Naive thymus-derived CD8-positive, alpha-beta T cell (primary cell): ENCODE measurements around the gene YWHAG. TPM values are rescaled to one million over a fixed set of nuclear protein-coding genes. Genes with fewer than 3 reads are reported as not detected.
"Not testable (repeated sequence)": the region's sequence is repeated elsewhere in the genome, so short reads cannot be mapped to it uniquely, and the experiment has no call there.

Experiments
- ATAC-seq, 2 donors: fragments of 150-1000 bp; cut with Tn5 transposase in 1 of 2; sonication (Bioruptor Pico), chemical (Tn5 transposase) in 1 of 2; 1 replicate in 1 of 2; 2 replicates in 1 of 2; pipeline ENCODE4 v1.10.0; 2021; ENCODE audit warnings: mild to moderate bottlenecking in 2 of 2, moderate library complexity in 2 of 2
- POLR2A ChIA-PET: fragments of 350-600 bp; sonication (Branson Sonifier 250); formaldehyde crosslinking; loops from one replicate; lab custom pipeline; 2021; ENCODE audit warnings: antibody characterized with exemption; lab: Charles Lee
- DNase-seq, 10 donors: peaks; one replicate each; pipeline versions ENCODE4 v3.0.0 to v3.0.0-alpha.2; 2020 to 2022
- H3K27ac Mint-ChIP-seq, 10 donors: one replicate each; pipeline ENCODE4 v1.8.0; 2020 to 2022; ENCODE audit warnings: mild to moderate bottlenecking in 10 of 10, mixed read lengths in 10 of 10, moderate library complexity in 4 of 10, inconsistent platforms in 1 of 10
- H3K27me3 Mint-ChIP-seq, 5 donors: one replicate each; pipeline ENCODE4 v1.8.0; 2021 to 2022; ENCODE audit warnings: mixed read lengths in 5 of 5
- H3K36me3 Mint-ChIP-seq, 3 donors: one replicate each; pipeline ENCODE4 v1.8.0; 2020 to 2022; ENCODE audit warnings: mixed read lengths in 3 of 3, mild to moderate bottlenecking in 2 of 3, inconsistent platforms in 1 of 3
- H3K4me1 Mint-ChIP-seq, 4 donors: one replicate each; pipeline ENCODE4 v1.8.0; 2021 to 2022; ENCODE audit warnings: mixed read lengths in 4 of 4
- H3K4me3 Mint-ChIP-seq, 10 donors: one replicate each; pipeline ENCODE4 v1.8.0; 2020 to 2022; ENCODE audit warnings: mild to moderate bottlenecking in 10 of 10, mixed read lengths in 10 of 10, moderate library complexity in 6 of 10, inconsistent platforms in 1 of 10
- H3K9me3 Mint-ChIP-seq, 9 donors: one replicate each; pipeline ENCODE4 v1.8.0; 2020 to 2022; ENCODE audit warnings: mixed read lengths in 9 of 9, mild to moderate bottlenecking in 3 of 9, inconsistent platforms in 1 of 9, moderate library complexity in 1 of 9
- polyA plus RNA-seq, 3 donors: library from polyadenylated mRNA; unstranded; fragments of 300-500 nt; fragmentation: Illumina TruSeq; gene quantifications; one replicate each; pipeline ENCODE4 v1.2.3, GENCODE V29; 2021
- total RNA-seq, 8 experiments: library from RNA in 2 of 8; stranded (reverse) in 2 of 8; gene quantifications; one replicate each; pipeline ENCODE4 v1.2.3 and lab custom pipeline; 2021 to 2026

Gene YWHAG
- total and polyA plus RNA-seq, 5 experiments from 2014 or later, result 1.4 to 38.2 (median 1.9) TPM

- H3K27ac Mint-ChIP-seq, result peak overlapping the region in 3 of 10 donors; percentile 41 to 55 (median 43)
- no peaks in the 10 kb centered on the region for H3K9me3 Mint-ChIP-seq
- DNase-seq (no peak), ATAC-seq (no peak)
- no peak overlapping the region for H3K4me3 Mint-ChIP-seq
- peaks cover 0 to 2% (median 0%) of the 10 kb centered on the region in 4 donors for H3K4me1 Mint-ChIP-seq
- peaks cover 0 to 22% (median 9%) of the 10 kb centered on the region in 5 donors for H3K27me3 Mint-ChIP-seq
- POLR2A ChIA-PET, result interaction anchor here (0.6 kb wide), 1 partner anchor 8 kb away, joined by 4 read pairs; no protein-coding TSS in a partner anchor
- H3K36me3 Mint-ChIP-seq, result no peaks in the 10 kb centered on the region
Observed at GRCh38 chr7:76372984-76373833, 14.4 kb upstream of the YWHAG start.

GRCh38 chr7:76371396-76371795, 12.6 kb upstream of the YWHAG start:
- ATAC-seq (no peak), DNase-seq (peak in 1 of 10 donors; percentile 35)
- peaks cover 0 to 2% (median 0%) of the 10 kb centered on the region in 4 donors for H3K4me1 Mint-ChIP-seq
- no peak overlapping the region for H3K4me3 Mint-ChIP-seq
- no peaks in the 10 kb centered on the region for H3K9me3 Mint-ChIP-seq
- H3K36me3 Mint-ChIP-seq, result no peaks in the 10 kb centered on the region
- peak overlapping the region in 1 of 10 donors; percentile 70 for H3K27ac Mint-ChIP-seq
- peaks cover 2 to 22% (median 9%) of the 10 kb centered on the region in 5 donors for H3K27me3 Mint-ChIP-seq
- POLR2A ChIA-PET, result no interaction called here

- peaks cover 7 to 10% (median 8%) of the 10 kb centered on the region in 4 donors for H3K4me1 Mint-ChIP-seq
- peaks cover 2 to 19% (median 7%) of the 10 kb centered on the region in 5 donors for H3K27me3 Mint-ChIP-seq
- ATAC-seq (no peak), DNase-seq (no peak)
- no peaks in the 10 kb centered on the region for H3K36me3 Mint-ChIP-seq
- H3K9me3 Mint-ChIP-seq, result no peaks in the 10 kb centered on the region
- no peak overlapping the region for H3K4me3 Mint-ChIP-seq
- POLR2A ChIA-PET, result interaction anchor here (0.6 kb wide), 1 partner anchor 15 kb away, joined by 3 read pairs; no protein-coding TSS in a partner anchor
- H3K27ac Mint-ChIP-seq, result no peak overlapping the region
Observed at GRCh38 chr7:76369018-76369417, 10.2 kb upstream of the YWHAG start.

GRCh38 chr7:76368190-76368589, 9.4 kb upstream of the YWHAG start:
- H3K27ac Mint-ChIP-seq, result no peak overlapping the region
- H3K4me1 Mint-ChIP-seq, result peaks cover 7 to 12% (median 10%) of the 10 kb centered on the region in 4 donors
- ATAC-seq (no peak), DNase-seq (no peak)
- POLR2A ChIA-PET, result no interaction called here
- no peak overlapping the region for H3K4me3 Mint-ChIP-seq
- H3K27me3 Mint-ChIP-seq, result peaks cover 2 to 11% (median 4%) of the 10 kb centered on the region in 5 donors
- H3K36me3 Mint-ChIP-seq, result no peaks in the 10 kb centered on the region
- H3K9me3 Mint-ChIP-seq, result no peaks in the 10 kb centered on the region

- peaks cover 0 to 4% (median 0%) of the 10 kb centered on the region in 5 donors for H3K27me3 Mint-ChIP-seq
- no peak for ATAC-seq
- H3K9me3 Mint-ChIP-seq, result no peaks in the 10 kb centered on the region
- peak overlapping the region in 1 of 10 donors; percentile 2 for H3K4me3 Mint-ChIP-seq
- no peaks in the 10 kb centered on the region for H3K36me3 Mint-ChIP-seq
- POLR2A ChIA-PET, result interaction anchor here (0.6 to 1.2 kb wide), 3 partner anchors 15 to 142 kb away, joined by 3 to 4 read pairs (median 3); no protein-coding TSS in a partner anchor
- H3K4me1 Mint-ChIP-seq, result peaks cover 7 to 19% (median 14%) of the 10 kb centered on the region in 4 donors
- DNase-seq, result no peak
- H3K27ac Mint-ChIP-seq, result no peak overlapping the region
Observed at GRCh38 chr7:76364198-76364584, 5.4 kb upstream of the YWHAG start.

- POLR2A ChIA-PET, result interaction anchor here (0.6 to 1.2 kb wide), 2 partner anchors 15 to 29 kb away, joined by 3 read pairs; no protein-coding TSS in a partner anchor
- Mint-ChIP-seq H3K4me3 (peak overlapping the region in 1 of 10 donors; percentile 2), H3K4me1 (peaks cover 7 to 20% (median 14%) of the 10 kb centered on the region in 4 donors)
- H3K36me3 Mint-ChIP-seq, H3K27ac Mint-ChIP-seq, H3K27me3 Mint-ChIP-seq, ATAC-seq, DNase-seq, H3K9me3 Mint-ChIP-seq: not testable (repeated sequence)
Observed at GRCh38 chr7:76363754-76364153, 5.0 kb upstream of the YWHAG start.

GRCh38 chr7:76359978-76360638, 1.3 kb upstream of the YWHAG start:
- Mint-ChIP-seq H3K4me1 (peaks cover 20 to 47% (median 41%) of the 10 kb centered on the region in 4 donors), H3K4me3 (peak overlapping the region; percentile 86 to 99 (median 90)), H3K27ac (peak overlapping the region in 9 of 10 donors; percentile 40 to 96 (median 85)), H3K9me3 (no peaks in the 10 kb centered on the region), H3K36me3 (peaks cover 0 to 15% (median 10%) of the 10 kb centered on the region in 3 donors), H3K27me3 (no peaks in the 10 kb centered on the region)
- no peak for ATAC-seq
- POLR2A ChIA-PET, result interaction anchor here (0.5 to 3.3 kb wide), 2 partner anchors 42 to 1054 kb away, joined by 4 to 34 read pairs; no protein-coding TSS in a partner anchor
- DNase-seq, result no peak

- no peaks in the 10 kb centered on the region for H3K9me3 Mint-ChIP-seq
- DNase-seq (peak; percentile 90 to 98 (median 96)), ATAC-seq (peak; percentile 93 to 94)
- POLR2A ChIA-PET, result interaction anchor here (0.6 to 3.3 kb wide), 6 partner anchors 33 to 1702 kb away, joined by 3 to 34 read pairs (median 6); partner anchors contain the start of gene GTF2I
- no peaks in the 10 kb centered on the region for H3K27me3 Mint-ChIP-seq
- H3K27ac Mint-ChIP-seq, result peak overlapping the region; percentile 70 to 98 (median 94)
- H3K36me3 Mint-ChIP-seq, result peaks cover 0 to 22% (median 16%) of the 10 kb centered on the region in 3 donors
- peak overlapping the region; percentile 86 to 99 (median 90) for H3K4me3 Mint-ChIP-seq
- peaks cover 18 to 47% (median 43%) of the 10 kb centered on the region in 4 donors for H3K4me1 Mint-ChIP-seq
Observed at GRCh38 chr7:76359111-76359977, 553 bp upstream of the YWHAG start.

DNA sequence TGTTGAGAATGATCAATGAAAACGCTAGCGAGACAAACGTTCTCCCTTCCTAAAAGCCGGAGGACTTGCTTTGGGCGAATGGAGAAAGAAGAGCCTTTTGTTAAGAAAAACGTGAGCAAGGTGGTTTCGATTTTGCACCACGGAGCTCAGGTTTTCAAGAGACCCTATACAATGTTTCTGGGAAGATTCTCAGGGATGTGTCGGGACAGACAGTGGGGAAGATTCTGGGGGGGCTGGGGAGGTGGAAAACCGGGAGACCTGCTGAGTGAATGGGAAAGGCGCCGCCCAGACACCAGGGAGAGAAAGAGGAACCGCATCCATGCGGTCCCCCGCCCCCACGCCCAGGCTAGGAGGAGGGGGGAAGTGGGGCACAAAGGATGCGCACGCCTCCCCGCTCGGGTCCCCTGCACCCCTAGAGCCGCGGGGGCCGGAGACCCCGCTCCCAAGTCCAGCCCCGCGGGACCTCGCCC, 745 bp downstream of the YWHAG start:
- peak; percentile 5 to 11 for ATAC-seq
- peak overlapping the region; percentile 93 to 99 (median 96) for H3K4me3 Mint-ChIP-seq
- peaks cover 15 to 47% (median 41%) of the 10 kb centered on the region in 4 donors for H3K4me1 Mint-ChIP-seq

DNA sequence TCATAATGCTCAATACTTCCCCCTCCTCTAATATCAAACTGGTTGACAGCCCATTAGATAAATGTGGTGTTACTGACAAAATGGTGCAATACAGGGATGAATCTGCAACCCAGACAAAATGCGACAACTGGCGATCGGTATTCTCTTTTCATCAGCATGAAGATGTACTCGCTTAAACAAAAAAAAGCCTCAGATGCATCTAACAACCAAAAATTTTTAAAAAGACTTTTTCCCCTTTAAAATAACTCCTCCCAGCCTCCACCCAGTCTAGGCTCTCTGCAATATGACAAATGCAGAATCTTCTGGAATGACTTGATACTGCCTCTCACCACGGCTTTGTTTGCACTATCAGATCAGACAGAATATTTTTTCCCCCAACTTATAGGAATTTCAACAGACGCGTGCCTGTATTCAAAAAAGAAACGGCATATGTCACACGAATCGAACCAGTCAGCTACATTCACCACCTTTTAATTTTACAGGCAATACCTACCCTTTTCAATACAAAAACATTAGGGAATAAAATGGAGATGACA, 1.2 kb downstream of the YWHAG start:
- no peaks in the 10 kb centered on the region for H3K9me3 Mint-ChIP-seq
- H3K27ac Mint-ChIP-seq, result peak overlapping the region; percentile 90 to 98 (median 95)
- peaks cover 15 to 51% (median 44%) of the 10 kb centered on the region in 4 donors for H3K4me1 Mint-ChIP-seq
- POLR2A ChIA-PET, result interaction anchor here (0.6 to 2.2 kb wide), 4 partner anchors 8 to 310 kb away, joined by 3 to 7 read pairs (median 4); partner anchors contain the start of genes MDH2 and STYXL1
- no peaks in the 10 kb centered on the region for H3K27me3 Mint-ChIP-seq
- H3K4me3 Mint-ChIP-seq, result peak overlapping the region; percentile 93 to 99 (median 96)
- DNase-seq (no peak), ATAC-seq (no peak)
- H3K36me3 Mint-ChIP-seq, result peaks cover 0 to 26% (median 16%) of the 10 kb centered on the region in 3 donors

More for the DNA sequence above, 745 bp downstream of the YWHAG start:
- Mint-ChIP-seq H3K27ac (peak overlapping the region; percentile 90 to 98 (median 95)), H3K9me3 (no peaks in the 10 kb centered on the region), H3K27me3 (no peaks in the 10 kb centered on the region), H3K36me3 (peaks cover 0 to 26% (median 16%) of the 10 kb centered on the region in 3 donors)
- POLR2A ChIA-PET, result interaction anchor here (0.6 to 3.3 kb wide), 5 partner anchors 9 to 310 kb away, joined by 3 to 34 read pairs (median 6); partner anchors contain the start of genes MDH2 and STYXL1
- peak in 8 of 10 donors; percentile 24 to 67 (median 44) for DNase-seq

- H3K27me3 Mint-ChIP-seq, result no peaks in the 10 kb centered on the region
- H3K9me3 Mint-ChIP-seq, result no peaks in the 10 kb centered on the region
- ATAC-seq, result no peak
- POLR2A ChIA-PET, result interaction anchor here (2.2 kb wide), 1 partner anchor 39 kb away, joined by 7 read pairs; no protein-coding TSS in a partner anchor
- peaks cover 0 to 26% (median 16%) of the 10 kb centered on the region in 3 donors for H3K36me3 Mint-ChIP-seq
- peak overlapping the region; percentile 64 to 99 (median 96) for H3K4me3 Mint-ChIP-seq
- DNase-seq, result no peak
- peak overlapping the region in 4 of 10 donors; percentile 34 to 96 (median 88) for H3K27ac Mint-ChIP-seq
- H3K4me1 Mint-ChIP-seq, result peaks cover 15 to 58% (median 51%) of the 10 kb centered on the region in 4 donors
Observed at GRCh38 chr7:76356823-76357222, 2.0 kb downstream of the YWHAG start.
